ENCODE measurements around the gene CBLN3.

DNA sequence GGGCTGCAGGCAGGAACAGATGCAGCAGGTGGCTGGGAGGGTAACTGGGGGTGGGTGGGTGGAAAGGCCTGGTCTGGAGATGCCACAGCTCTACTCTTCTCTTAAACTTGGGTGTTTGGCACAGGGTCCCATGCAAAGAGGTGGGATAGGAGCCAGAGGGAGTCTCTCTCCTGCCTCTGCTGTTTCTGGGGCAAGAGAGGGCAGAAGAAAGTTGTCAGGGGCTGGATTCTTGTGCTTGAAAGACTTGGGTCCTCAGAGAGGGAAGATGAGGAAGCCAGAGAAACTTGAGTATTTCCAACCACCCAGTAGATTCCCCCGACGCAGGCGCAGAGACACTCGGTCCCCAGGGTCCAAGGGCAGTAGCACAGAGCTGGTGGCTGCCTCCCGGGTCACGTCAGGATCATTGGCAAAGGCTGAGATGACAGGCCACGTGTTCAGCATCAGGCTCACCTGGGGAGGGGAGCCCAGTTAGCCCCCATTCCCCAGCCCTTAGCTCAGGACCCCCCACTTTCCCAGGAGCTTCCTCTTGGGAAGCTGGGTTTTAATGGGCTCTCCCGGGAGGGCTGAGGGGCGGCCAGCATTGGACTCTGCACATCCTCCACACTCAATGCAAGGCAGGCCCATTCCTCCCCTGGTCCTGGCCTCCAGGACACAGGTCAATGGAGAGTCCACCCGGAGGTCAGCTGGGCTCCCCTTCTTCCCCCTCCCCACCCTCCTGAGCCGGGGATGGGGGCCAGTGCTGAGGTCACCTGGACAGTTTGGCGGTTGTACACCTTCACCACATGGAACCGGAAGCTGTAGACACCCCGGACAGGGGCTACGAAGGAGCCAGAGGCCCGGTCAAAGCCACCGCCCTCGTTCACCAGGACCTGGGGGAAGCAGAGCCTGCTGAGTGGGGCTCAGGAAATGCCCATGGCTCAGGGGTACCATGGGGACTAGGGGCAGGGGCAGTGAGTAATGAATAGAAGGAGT, 1.6 kb downstream of the CBLN3 start:
- no peak for TF ChIP-seq YY1 (IDR thresholded peaks at IDR 0.05; ENCODE audit: insufficient read depth, insufficient read length)
- TF ChIP-seq SUZ12 (IDR thresholded peaks at IDR 0.05; ENCODE audit: extremely low read depth, insufficient read depth, insufficient read length) = no peak
- TF ChIP-seq ZNF274 (IDR thresholded peaks at IDR 0.05; ENCODE audit: low read depth, low read length) = no peak
